HepG2 (cell line): ENCODE results near the gene FGFR3. TPM values are rescaled to one million over a fixed set of nuclear protein-coding genes. Genes with fewer than 3 reads are reported as not detected.

ENCODE experiments used
- BATF2 ChIP-seq: sonication (generic); formaldehyde crosslinking; IDR thresholded peaks from 2 replicates; pipeline ENCODE4 v1.8.0; 2022; ENCODE audit warnings: mild to moderate bottlenecking, missing genetic modification reagents, moderate library complexity
- BRCA1 ChIP-seq: sonication (generic); formaldehyde crosslinking; IDR thresholded peaks from 2 replicates; pipeline ENCODE4 v1.4.0; 2020; ENCODE audit warnings: missing genetic modification reagents
- E2F5 ChIP-seq: sonication (generic); formaldehyde crosslinking; conservative IDR thresholded peaks from 2 replicates; pipeline ENCODE4 v1.4.0; 2020; ENCODE audit warnings: missing genetic modification reagents
- GPN1 ChIP-seq: sonication (generic); formaldehyde crosslinking; IDR thresholded peaks from 2 replicates; pipeline ENCODE4 v1.5.1; 2020; ENCODE audit warnings: missing genetic modification reagents, borderline replicate concordance
- IRF1 ChIP-seq: sonication (generic); formaldehyde crosslinking; IDR thresholded peaks from 2 replicates; pipeline ENCODE4 v1.4.0; 2020; ENCODE audit warnings: low read depth, mild to moderate bottlenecking, missing genetic modification reagents
- MTF1 ChIP-seq: sonication (generic); formaldehyde crosslinking; IDR thresholded peaks from 2 replicates; pipeline ENCODE4 v1.5.0; 2020; ENCODE audit warnings: missing genetic modification reagents
- PCBP1 ChIP-seq: fragments of 200-400 bp; formaldehyde crosslinking; IDR thresholded peaks from 2 replicates; pipeline ENCODE4 v1.6.1; 2017; ENCODE audit warnings: mild to moderate bottlenecking, low read depth, low read length, borderline replicate concordance
- RAD51 ChIP-seq: fragments of 450-650 bp; IDR thresholded peaks from 2 replicates; pipeline ENCODE4 v1.6.1; 2016; ENCODE audit warnings: borderline replicate concordance
- RERE ChIP-seq: IDR thresholded peaks from 2 replicates; pipeline ENCODE4 v1.6.1; 2016; ENCODE audit warnings: low read depth, missing genetic modification reagents, missing compliant biosample characterization
- SKIL ChIP-seq: sonication (generic); formaldehyde crosslinking; IDR thresholded peaks from 2 replicates; pipeline ENCODE4 v1.8.0; 2022; ENCODE audit warnings: missing genetic modification reagents, mild to moderate bottlenecking, moderate library complexity, borderline replicate concordance
- TBX3 ChIP-seq: fragments of 450-650 bp; IDR thresholded peaks from 2 replicates; pipeline ENCODE4 v1.6.1; 2017; ENCODE audit warnings: antibody characterized with exemption, mild to moderate bottlenecking, inconsistent platforms, borderline replicate concordance
- ZFP36 ChIP-seq: fragments of 150-350 bp; IDR thresholded peaks from 2 replicates; pipeline ENCODE4 v1.6.1; 2018; ENCODE audit warnings: borderline replicate concordance, low read length, low read depth; ENCODE audit not compliant: partially characterized antibody
- ZNF136 ChIP-seq: sonication (generic); formaldehyde crosslinking; IDR thresholded peaks from 2 replicates; pipeline ENCODE4 v1.8.1; 2022; ENCODE audit warnings: low read depth, mild to moderate bottlenecking, moderate library complexity, missing genetic modification reagents
- ZNF143 ChIP-seq: sonication (generic); formaldehyde crosslinking; IDR thresholded peaks from 2 replicates; pipeline ENCODE4 v1.4.0; 2020; ENCODE audit warnings: missing genetic modification reagents
- ZNF512 ChIP-seq: sonication (generic); formaldehyde crosslinking; IDR thresholded peaks from 2 replicates; pipeline ENCODE4 v1.4.0; 2020; ENCODE audit warnings: mild to moderate bottlenecking, missing genetic modification reagents
- ZNF761 ChIP-seq: sonication (generic); formaldehyde crosslinking; conservative IDR thresholded peaks from 2 replicates; pipeline ENCODE4 v1.4.0; 2020; ENCODE audit warnings: mild to moderate bottlenecking, missing genetic modification reagents
- polyA plus RNA-seq, 8 experiments: library from polyadenylated mRNA; depleted of rRNA in 3 of 8; stranded (reverse) in 7 of 8; unstranded in 1 of 8; fragments of >200 nt; fragmentation: Illumina TruSeq in 4 of 8; extraction: Trizol in 4 of 8; gene quantifications; 2 replicates each; pipeline versions ENCODE4 v1.2.1 to v1.2.3, GENCODE V29; 2011 to 2016; ENCODE audit warnings: low read depth in 4 of 8, missing spikeins in 1 of 8, mixed read lengths in 1 of 8; ENCODE audit not compliant: insufficient read depth in 1 of 8
- total RNA-seq, 5 experiments: library from RNA; depleted of rRNA; stranded (reverse); fragments of >200 nt; fragmentation: Illumina TruSeq; extraction: Trizol; gene quantifications; 2 replicates each; pipeline ENCODE4 v1.2.3, GENCODE V29; 2016; ENCODE audit warnings: low read depth in 1 of 5

Gene FGFR3
- total and polyA plus RNA-seq, 2 of the 13 experiments (the other 11 are each of a cell fraction or from before 2014, with no cell fraction given): 103 to 109 TPM

GRCh38 chr4:1856071-1856942 lies 63.2 kb downstream of the FGFR3 start, which contains the start of gene LETM1 (continued):
- TF ChIP-seq RERE (CRISPR knock-in tag) (0 out of 2 replicates have a peak, but pooled peaks have one; percentile 58), IRF1 (CRISPR knock-in tag) (no peak), ZFP36 (no peak), TBX3 (no peak), ZNF512 (CRISPR knock-in tag) (no peak), E2F5 (CRISPR knock-in tag) (no peak), ZNF136 (CRISPR knock-in tag) (no peak), SKIL (CRISPR knock-in tag) (no peak), ZNF761 (no peak), GPN1 (CRISPR knock-in tag) (no peak), ZNF143 (CRISPR knock-in tag) (peak; percentile 95), BATF2 (CRISPR knock-in tag) (no peak), MTF1 (CRISPR knock-in tag) (0 out of 2 replicates have a peak, but pooled peaks have one; percentile 43), PCBP1 (no peak), RAD51 (no peak), BRCA1 (CRISPR knock-in tag) (peak; percentile 78; the same call in 1 of the 2 replicates)
